GM12874 (cell line): ENCODE data around the gene C21orf58.
A peak's percentile ranks its signal among the peaks of the same experiment; 100 is the strongest.

Experiments
- CTCF ChIP-seq: IDR thresholded peaks from 2 replicates; pipeline ENCODE4 v1.5.1; 2011; ENCODE audit warnings: low read depth, mild to moderate bottlenecking, control low read depth, low read length, moderate library complexity; ENCODE audit not compliant: insufficient read depth

The C21orf58 gene

DNA sequence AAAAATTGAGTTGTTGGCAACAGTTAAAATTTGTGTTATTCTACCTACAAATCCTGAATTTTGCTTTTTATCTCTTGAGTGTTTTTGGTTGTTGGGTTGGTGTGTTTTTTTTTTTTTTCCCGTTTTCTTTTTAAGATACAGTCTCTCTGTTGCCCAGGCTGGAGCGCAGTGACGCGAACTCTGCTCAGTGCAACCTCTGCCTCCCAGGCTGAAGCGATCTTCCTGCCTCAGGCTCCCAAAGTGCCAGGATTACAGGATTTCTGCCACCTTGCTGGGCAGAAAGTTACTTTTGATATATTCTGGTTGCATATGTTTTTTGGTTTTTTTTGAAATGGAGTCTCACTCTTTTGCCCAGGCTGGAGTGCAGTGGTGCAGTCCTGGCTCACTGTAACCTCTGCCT, 4.5 kb upstream of the C21orf58 start:
- no peak for TF ChIP-seq CTCF

GRCh38 chr21:46327711-46328110, 4.0 kb upstream of the C21orf58 start:
- no peak for TF ChIP-seq CTCF

GRCh38 chr21:46326110-46326703, 2.5 kb upstream of the C21orf58 start:
- no peak for TF ChIP-seq CTCF

GRCh38 chr21:46325073-46325912, 1.6 kb upstream of the C21orf58 start:
- peak; percentile 21; the same call in 1 of the 2 replicates for TF ChIP-seq CTCF

DNA sequence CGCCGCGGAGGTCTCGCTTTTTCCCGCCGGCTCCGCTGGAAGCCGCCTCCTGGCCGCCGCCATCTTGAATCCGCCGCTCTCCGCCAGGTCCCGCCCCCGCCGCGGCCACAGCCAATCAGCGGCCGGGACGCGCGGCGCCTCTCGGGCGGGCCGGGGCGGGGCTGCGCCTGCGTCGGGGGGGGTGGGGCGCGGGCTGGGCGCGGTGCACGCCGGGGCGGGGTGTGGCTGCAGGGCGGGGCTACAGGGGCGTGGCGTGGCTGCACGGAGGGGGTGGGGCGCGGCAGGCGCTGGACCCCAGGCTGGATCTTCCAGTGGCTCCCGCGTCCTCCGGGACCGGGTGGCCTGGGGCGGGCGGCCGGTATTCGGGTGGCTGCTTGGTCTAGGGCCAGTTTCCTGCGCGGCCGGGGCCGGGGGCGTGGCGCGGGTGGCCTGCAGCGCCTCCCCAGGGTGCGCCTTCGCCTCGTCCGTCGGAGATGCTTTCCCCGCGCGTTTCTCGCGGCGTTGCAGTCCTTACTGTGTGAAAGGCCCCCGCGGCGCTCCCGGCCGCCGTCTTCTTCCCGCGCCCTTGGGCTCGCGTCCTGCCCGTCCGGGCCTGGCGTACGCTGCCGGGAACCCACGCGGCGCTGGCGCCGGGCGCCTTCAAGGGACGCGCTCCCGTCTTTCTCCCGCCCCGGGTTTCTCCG, 861 bp upstream of the C21orf58 start:
- TF ChIP-seq CTCF: peak; percentile 35; the same call in 1 of the 2 replicates

DNA sequence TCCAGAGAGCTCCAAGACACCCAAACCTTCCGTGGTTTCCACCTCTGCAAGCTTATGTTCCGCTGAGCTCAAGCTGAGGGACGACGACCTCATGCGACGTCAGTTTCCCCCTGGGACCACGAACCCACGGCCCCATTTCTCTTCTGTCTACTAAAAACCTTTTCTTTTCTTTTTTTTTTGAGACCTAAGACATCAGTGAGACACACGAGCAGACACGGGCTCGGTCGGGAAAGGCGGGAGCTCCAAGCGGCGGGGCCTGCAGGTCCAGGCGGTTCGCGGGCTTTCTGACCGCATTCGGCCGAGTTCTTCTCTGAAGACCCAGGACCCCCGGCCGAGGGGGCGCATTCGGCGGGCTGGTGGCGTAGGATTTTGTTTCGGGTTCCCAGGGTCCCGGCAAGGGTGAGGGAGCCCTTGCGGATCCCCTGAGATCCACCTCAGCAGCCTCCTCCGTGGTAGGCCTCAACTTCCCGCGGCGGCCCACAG, 402 bp downstream of the C21orf58 start:
- no peak for TF ChIP-seq CTCF
